Ascending aorta (tissue), 2 donors: ENCODE measurements around the gene ARHGEF4. TPM values are rescaled to one million over a fixed set of nuclear protein-coding genes. Genes with fewer than 3 reads are reported as not detected.

Experiments used
- DNase-seq, 2 donors: peaks; one replicate each; pipeline ENCODE4 v3.0.0-alpha.2; 2019; ENCODE audit warnings: low spot score in 2 of 2
- H3K27ac ChIP-seq, 2 donors: fragments of 200-600 bp; sonication (generic); one replicate each; pipeline ENCODE4 v1.5.1; 2016 to 2017; ENCODE audit warnings: mild to moderate bottlenecking in 1 of 2
- H3K27me3 ChIP-seq: fragments of 200-600 bp; sonication (generic); one replicate; pipeline ENCODE4 v1.5.1; 2017
- H3K36me3 ChIP-seq, 2 donors: fragments of 200-600 bp; sonication (generic); one replicate each; pipeline ENCODE4 v1.5.1; 2016
- H3K4me1 ChIP-seq, 2 donors: fragments of 200-600 bp; sonication (generic); one replicate each; pipeline ENCODE4 v1.5.1; 2016 to 2017; ENCODE audit warnings: mild to moderate bottlenecking in 1 of 2
- H3K4me3 ChIP-seq, 2 donors: fragments of 200-600 bp; sonication (generic); one replicate each; pipeline ENCODE4 v1.5.1; 2016 to 2017; ENCODE audit warnings: mild to moderate bottlenecking in 1 of 2
- H3K9me3 ChIP-seq, 2 donors: fragments of 200-600 bp; sonication (generic); one replicate each; pipeline ENCODE4 v1.5.1; 2016
- CTCF ChIP-seq, 3 experiments: fragments of 200-600 bp in 2 of 3; fragments of 450-650 bp in 1 of 3; sonication (generic) in 2 of 3; IDR thresholded peaks; one replicate each; pipeline ENCODE4 v1.5.1; 2016 to 2019; ENCODE audit warnings: antibody characterized with exemption in 3 of 3, mild to moderate bottlenecking in 1 of 3, moderate library complexity in 1 of 3
- intact Hi-C: fragments of 100-400 bp; cut with DNase I; formaldehyde crosslinking; loops from one replicate; pipeline ENCODE4 v1.15.1; 2023
- total RNA-seq: library from RNA; depleted of rRNA; stranded (reverse); fragments of >200 nt; gene quantifications from one replicate; pipeline ENCODE4 v1.1.0, GENCODE V29; 2016

ARHGEF4 gene
- total RNA-seq, 1 donor from 2014 or later = 9.6 TPM

- no peak for TF ChIP-seq CTCF (IDR thresholded peaks at IDR 0.05)
- intact Hi-C loops = no loop called here
Measured at GRCh38 chr2:131042148-131042775, 205.5 kb downstream of the ARHGEF4 start.

GRCh38 chr2:131043199-131044074 is 206.7 kb downstream of the ARHGEF4 start:
- Histone ChIP-seq H3K27ac (no peak overlapping the region), H3K4me1 (no peaks in the 10 kb centered on the region), H3K9me3 (no peaks in the 10 kb centered on the region), H3K4me3 (no peak overlapping the region), H3K27me3 (no peaks in the 10 kb centered on the region), H3K36me3 (peaks cover 6 to 16% of the 10 kb centered on the region in 2 donors)
- TF ChIP-seq CTCF (IDR thresholded peaks at IDR 0.05) = no peak
- intact Hi-C loops = no loop called here
- DNase-seq = peak in 1 of 2 donors; percentile 48

More at GRCh38 chr2:131042148-131042775, 205.5 kb downstream of the ARHGEF4 start:
- Histone ChIP-seq H3K27me3 (no peaks in the 10 kb centered on the region), H3K4me3 (no peak overlapping the region), H3K27ac (no peak overlapping the region), H3K36me3 (peaks cover 5 to 9% of the 10 kb centered on the region in 2 donors), H3K4me1 (no peaks in the 10 kb centered on the region), H3K9me3 (no peaks in the 10 kb centered on the region)
- DNase-seq = peak in 1 of 2 donors; percentile 37

- no peak overlapping the region for H3K27ac ChIP-seq
- TF ChIP-seq CTCF (IDR thresholded peaks at IDR 0.05) = no peak
- no peaks in the 10 kb centered on the region for H3K27me3 ChIP-seq
- no peaks in the 10 kb centered on the region for H3K9me3 ChIP-seq
- H3K36me3 ChIP-seq = peaks cover 12 to 23% of the 10 kb centered on the region in 2 donors
- peak in 1 of 2 donors; percentile 60 for DNase-seq
- intact Hi-C loops = no loop called here
- no peak overlapping the region for H3K4me3 ChIP-seq
- no peaks in the 10 kb centered on the region for H3K4me1 ChIP-seq
Measured at GRCh38 chr2:131044075-131044756, 207.5 kb downstream of the ARHGEF4 start.

- intact Hi-C loops = no loop called here
- H3K4me3 ChIP-seq = no peak overlapping the region
- peaks cover 12 to 29% of the 10 kb centered on the region in 2 donors for H3K36me3 ChIP-seq
- H3K4me1 ChIP-seq = no peaks in the 10 kb centered on the region
- peak in 1 of 2 donors; percentile 54 for DNase-seq
- H3K27me3 ChIP-seq = no peaks in the 10 kb centered on the region
- H3K9me3 ChIP-seq = no peaks in the 10 kb centered on the region
- no peak for TF ChIP-seq CTCF (IDR thresholded peaks at IDR 0.05)
- H3K27ac ChIP-seq = no peak overlapping the region
Measured at GRCh38 chr2:131044757-131045150, 208.0 kb downstream of the ARHGEF4 start.

GRCh38 chr2:131045286-131046027 is 208.7 kb downstream of the ARHGEF4 start:
- DNase-seq = peak in 1 of 2 donors; percentile 53
- intact Hi-C loops = no loop called here
- Histone ChIP-seq H3K4me1 (no peaks in the 10 kb centered on the region), H3K27ac (no peak overlapping the region), H3K36me3 (peaks cover 13 to 36% of the 10 kb centered on the region in 2 donors), H3K9me3 (no peaks in the 10 kb centered on the region), H3K27me3 (no peaks in the 10 kb centered on the region), H3K4me3 (no peak overlapping the region)
- no peak for TF ChIP-seq CTCF (IDR thresholded peaks at IDR 0.05)
